Measurements from ENCODE around the gene RASGRF2. TPM values are rescaled to one million over a fixed set of nuclear protein-coding genes. Genes with fewer than 3 reads are reported as not detected.
A peak's percentile ranks its signal among the peaks of the same experiment; 100 is the strongest.

Gene RASGRF2
- total and polyA plus RNA-seq, 2 of the 13 experiments (the other 11 are each of a cell fraction or from before 2014, with no cell fraction given) = 23.6 to 29.0 TPM

DNA sequence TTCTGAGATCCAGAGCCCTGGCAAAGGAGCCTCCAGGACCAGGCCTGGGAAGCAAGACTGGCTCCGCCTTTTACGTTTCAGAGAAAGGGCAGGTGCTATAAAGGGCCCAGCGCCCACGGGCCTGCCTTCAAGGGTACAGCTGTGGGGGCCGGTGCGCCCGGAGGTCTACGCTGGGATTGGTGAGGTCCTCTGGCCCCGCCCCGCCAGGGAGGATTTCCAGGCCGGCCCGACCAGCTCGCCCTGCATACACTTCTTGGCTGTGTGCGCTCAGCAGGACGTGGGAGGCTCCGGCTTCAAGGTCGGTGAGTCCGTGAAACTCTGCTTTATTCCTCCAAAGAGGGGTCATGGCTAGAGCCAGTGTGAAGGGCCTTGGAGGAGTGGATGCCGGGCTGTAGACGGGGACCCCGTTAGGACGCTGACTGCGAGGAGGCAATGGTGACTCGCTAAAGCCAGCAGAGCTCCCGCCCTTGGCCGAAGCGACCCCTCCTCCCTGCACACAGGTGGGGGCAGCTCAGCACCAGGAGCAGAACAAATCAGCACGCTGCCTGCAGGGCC lies 273.0 kb downstream of the RASGRF2 start, which contains the start of gene CKMT2 (continued):
- no peak for TF ChIP-seq NFE2L1 (CRISPR knock-in tag; IDR thresholded peaks at IDR 0.05; ENCODE audit: borderline replicate concordance)
- TF ChIP-seq RAD51 (IDR thresholded peaks at IDR 0.05; ENCODE audit: borderline replicate concordance) = no peak
- TF ChIP-seq, protein P1, sequence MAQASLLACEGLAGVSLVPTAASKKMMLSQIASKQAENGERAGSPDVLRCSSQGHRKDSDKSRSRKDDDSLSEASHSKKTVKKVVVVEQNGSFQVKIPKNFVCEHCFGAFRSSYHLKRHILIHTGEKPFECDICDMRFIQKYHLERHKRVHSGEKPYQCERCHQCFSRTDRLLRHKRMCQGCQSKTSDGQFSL (CRISPR knock-in tag; IDR thresholded peaks at IDR 0.05) = no peak
- no peak for TF ChIP-seq KMT2B (CRISPR knock-in tag; IDR thresholded peaks at IDR 0.05)
- TF ChIP-seq ZNF205 (CRISPR knock-in tag; IDR thresholded peaks at IDR 0.05) = no peak
- TF ChIP-seq CHCHD3 (CRISPR knock-in tag; IDR thresholded peaks at IDR 0.05) = no peak
- TF ChIP-seq ELF3 (CRISPR knock-in tag; IDR thresholded peaks at IDR 0.05) = no peak
- TF ChIP-seq, protein P2, sequence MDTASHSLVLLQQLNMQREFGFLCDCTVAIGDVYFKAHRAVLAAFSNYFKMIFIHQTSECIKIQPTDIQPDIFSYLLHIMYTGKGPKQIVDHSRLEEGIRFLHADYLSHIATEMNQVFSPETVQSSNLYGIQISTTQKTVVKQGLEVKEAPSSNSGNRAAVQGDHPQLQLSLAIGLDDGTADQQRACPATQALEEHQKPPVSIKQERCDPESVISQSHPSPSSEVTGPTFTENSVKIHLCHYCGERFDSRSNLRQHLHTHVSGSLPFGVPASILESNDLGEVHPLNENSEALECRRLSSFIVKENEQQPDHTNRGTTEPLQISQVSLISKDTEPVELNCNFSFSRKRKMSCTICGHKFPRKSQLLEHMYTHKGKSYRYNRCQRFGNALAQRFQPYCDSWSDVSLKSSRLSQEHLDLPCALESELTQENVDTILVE (CRISPR knock-in tag; IDR thresholded peaks at IDR 0.05) = no peak
- TF ChIP-seq, protein P3, sequence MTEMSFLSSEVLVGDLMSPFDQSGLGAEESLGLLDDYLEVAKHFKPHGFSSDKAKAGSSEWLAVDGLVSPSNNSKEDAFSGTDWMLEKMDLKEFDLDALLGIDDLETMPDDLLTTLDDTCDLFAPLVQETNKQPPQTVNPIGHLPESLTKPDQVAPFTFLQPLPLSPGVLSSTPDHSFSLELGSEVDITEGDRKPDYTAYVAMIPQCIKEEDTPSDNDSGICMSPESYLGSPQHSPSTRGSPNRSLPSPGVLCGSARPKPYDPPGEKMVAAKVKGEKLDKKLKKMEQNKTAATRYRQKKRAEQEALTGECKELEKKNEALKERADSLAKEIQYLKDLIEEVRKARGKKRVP (CRISPR knock-in tag; IDR thresholded peaks at IDR 0.05) = no peak
- TF ChIP-seq MLLT10 (CRISPR knock-in tag; IDR thresholded peaks at IDR 0.05) = no peak
- no peak for TF ChIP-seq MAF1 (CRISPR knock-in tag; IDR thresholded peaks at IDR 0.05; ENCODE audit: borderline replicate concordance)
- TF ChIP-seq, protein P4, sequence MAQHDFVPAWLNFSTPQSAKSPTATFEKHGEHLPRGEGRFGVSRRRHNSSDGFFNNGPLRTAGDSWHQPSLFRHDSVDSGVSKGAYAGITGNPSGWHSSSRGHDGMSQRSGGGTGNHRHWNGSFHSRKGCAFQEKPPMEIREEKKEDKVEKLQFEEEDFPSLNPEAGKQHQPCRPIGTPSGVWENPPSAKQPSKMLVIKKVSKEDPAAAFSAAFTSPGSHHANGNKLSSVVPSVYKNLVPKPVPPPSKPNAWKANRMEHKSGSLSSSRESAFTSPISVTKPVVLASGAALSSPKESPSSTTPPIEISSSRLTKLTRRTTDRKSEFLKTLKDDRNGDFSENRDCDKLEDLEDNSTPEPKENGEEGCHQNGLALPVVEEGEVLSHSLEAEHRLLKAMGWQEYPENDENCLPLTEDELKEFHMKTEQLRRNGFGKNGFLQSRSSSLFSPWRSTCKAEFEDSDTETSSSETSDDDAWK (CRISPR knock-in tag; IDR thresholded peaks at IDR 0.05) = no peak
- TF ChIP-seq KMT2A (CRISPR knock-in tag; IDR thresholded peaks at IDR 0.05) = no peak
- TF ChIP-seq NR2C2 (CRISPR knock-in tag; IDR thresholded peaks at IDR 0.05; ENCODE audit: borderline replicate concordance) = no peak
- TF ChIP-seq CEBPB (IDR thresholded peaks at IDR 0.05; ENCODE audit: borderline replicate concordance, low read depth, low read length) = no peak
- peak; percentile 68 for TF ChIP-seq ZFY (CRISPR knock-in tag; IDR thresholded peaks at IDR 0.05)
- TF ChIP-seq NFYB (CRISPR knock-in tag; IDR thresholded peaks at IDR 0.05) = 0 out of 2 replicates have a peak, but pooled peaks have one; percentile 16
- TF ChIP-seq, protein P5, sequence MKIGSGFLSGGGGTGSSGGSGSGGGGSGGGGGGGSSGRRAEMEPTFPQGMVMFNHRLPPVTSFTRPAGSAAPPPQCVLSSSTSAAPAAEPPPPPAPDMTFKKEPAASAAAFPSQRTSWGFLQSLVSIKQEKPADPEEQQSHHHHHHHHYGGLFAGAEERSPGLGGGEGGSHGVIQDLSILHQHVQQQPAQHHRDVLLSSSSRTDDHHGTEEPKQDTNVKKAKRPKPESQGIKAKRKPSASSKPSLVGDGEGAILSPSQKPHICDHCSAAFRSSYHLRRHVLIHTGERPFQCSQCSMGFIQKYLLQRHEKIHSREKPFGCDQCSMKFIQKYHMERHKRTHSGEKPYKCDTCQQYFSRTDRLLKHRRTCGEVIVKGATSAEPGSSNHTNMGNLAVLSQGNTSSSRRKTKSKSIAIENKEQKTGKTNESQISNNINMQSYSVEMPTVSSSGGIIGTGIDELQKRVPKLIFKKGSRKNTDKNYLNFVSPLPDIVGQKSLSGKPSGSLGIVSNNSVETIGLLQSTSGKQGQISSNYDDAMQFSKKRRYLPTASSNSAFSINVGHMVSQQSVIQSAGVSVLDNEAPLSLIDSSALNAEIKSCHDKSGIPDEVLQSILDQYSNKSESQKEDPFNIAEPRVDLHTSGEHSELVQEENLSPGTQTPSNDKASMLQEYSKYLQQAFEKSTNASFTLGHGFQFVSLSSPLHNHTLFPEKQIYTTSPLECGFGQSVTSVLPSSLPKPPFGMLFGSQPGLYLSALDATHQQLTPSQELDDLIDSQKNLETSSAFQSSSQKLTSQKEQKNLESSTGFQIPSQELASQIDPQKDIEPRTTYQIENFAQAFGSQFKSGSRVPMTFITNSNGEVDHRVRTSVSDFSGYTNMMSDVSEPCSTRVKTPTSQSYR (CRISPR knock-in tag; IDR thresholded peaks at IDR 0.05; ENCODE audit: borderline replicate concordance) = no peak
- no peak for TF ChIP-seq MYNN (CRISPR knock-in tag; IDR thresholded peaks at IDR 0.05; ENCODE audit: low read depth)
- TF ChIP-seq NR2F2 (IDR thresholded peaks at IDR 0.05; ENCODE audit: borderline replicate concordance, low read depth) = no peak
- TF ChIP-seq ATM (IDR thresholded peaks at IDR 0.05; ENCODE audit: borderline replicate concordance) = no peak
- TF ChIP-seq ZNF780A (CRISPR knock-in tag; IDR thresholded peaks at IDR 0.05) = no peak
- TF ChIP-seq ZNF777 (CRISPR knock-in tag; IDR thresholded peaks at IDR 0.05) = no peak
- no peak for TF ChIP-seq ELF1 (CRISPR knock-in tag; IDR thresholded peaks at IDR 0.05)
- TF ChIP-seq ZNF264 (CRISPR knock-in tag; IDR thresholded peaks at IDR 0.05) = no peak

Measured in HepG2 (cell line).